Stimulated activated naive CD4-positive, alpha-beta T cell treated with Interleukin-2 at 50 U/mL for 16 hours (primary cell): ENCODE measurements around the gene FAR1.
"Not testable (repeated sequence)": the region's sequence is repeated elsewhere in the genome, so short reads cannot be mapped to it uniquely, and the experiment has no call there.

Source experiments
- DNase-seq: peaks from one replicate; lab custom pipeline; 2025; lab: John Stamatoyannopoulos, UW

The FAR1 gene

GRCh38 chr11:13705710-13706109 is 37.2 kb downstream of the FAR1 start:
- DNase-seq = no peak

GRCh38 chr11:13713982-13714381 is 45.5 kb downstream of the FAR1 start:
- no peak for DNase-seq

DNA sequence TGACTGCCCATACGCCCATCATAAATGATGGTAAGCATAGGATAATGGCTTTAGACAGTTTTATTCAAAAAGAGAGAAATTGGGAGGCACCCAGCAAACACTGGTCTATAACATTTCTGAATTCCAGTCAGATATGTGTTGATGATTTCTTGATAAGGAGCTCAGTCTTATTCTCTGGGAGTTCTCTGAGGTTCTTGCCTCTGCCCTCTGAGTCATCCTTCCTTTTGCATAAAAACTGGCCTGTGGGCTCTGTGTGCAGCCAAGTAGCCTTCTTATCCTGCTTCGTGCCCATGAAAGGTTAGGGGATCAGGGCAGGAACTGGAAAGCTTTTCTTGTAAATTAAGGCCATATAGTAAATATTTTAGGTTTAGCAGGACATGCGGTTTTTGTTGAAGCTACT is 48.9 kb downstream of the FAR1 start:
- DNase-seq = no peak

GRCh38 chr11:13718394-13718793 is 49.9 kb downstream of the FAR1 start:
- no peak for DNase-seq

GRCh38 chr11:13720940-13721339 is 52.5 kb downstream of the FAR1 start:
- DNase-seq = no peak

GRCh38 chr11:13721760-13722159 is 53.3 kb downstream of the FAR1 start:
- DNase-seq = no peak

- DNase-seq = no peak
These were observed 58.0 kb downstream of the FAR1 start for GRCh38 chr11:13726456-13726855.

- DNase-seq = no peak
These were observed 59.6 kb downstream of the FAR1 start for GRCh38 chr11:13728076-13728475.

DNA sequence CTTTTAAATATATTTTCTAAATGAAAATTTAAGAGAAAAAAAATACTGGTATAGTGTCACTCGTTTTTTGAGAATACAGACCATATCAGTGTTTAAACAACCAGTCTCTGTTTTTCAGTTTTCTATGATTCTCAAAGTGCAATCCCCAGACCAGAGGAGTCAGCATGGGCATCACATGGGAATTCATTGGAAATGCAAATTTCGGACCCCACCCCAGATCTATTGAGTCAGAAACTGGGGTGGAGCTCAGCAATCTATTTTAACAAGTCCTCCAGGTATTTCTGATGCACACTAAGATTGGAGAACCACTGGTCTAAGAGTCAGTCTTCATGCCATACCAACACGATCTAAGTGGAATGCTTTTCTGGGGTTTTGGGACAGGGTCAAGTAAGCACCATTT is 66.1 kb downstream of the FAR1 start:
- no peak for DNase-seq

- no peak for DNase-seq
These were observed 76.7 kb downstream of the FAR1 start for GRCh38 chr11:13745165-13745564.

DNA sequence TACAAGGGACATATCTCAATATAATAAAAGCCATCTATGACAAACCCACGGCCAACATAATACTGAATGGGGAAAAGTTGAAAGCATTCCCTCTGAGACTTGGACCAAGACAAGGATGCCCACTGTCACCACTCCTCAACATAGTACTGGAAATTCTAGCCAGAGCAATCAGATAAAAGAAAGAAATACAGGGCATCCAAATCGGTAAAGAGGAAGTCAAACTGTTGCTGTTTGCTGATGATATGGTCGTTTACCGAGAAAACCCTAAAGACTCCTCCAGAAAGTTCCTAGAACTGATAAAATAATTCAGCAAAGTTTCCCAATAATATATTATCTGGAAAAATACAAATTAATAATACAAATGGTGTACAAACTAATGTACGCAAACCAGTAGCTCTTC is 84.8 kb downstream of the FAR1 start:
- not testable (repeated sequence) for DNase-seq

GRCh38 chr11:13759050-13759449 is 90.6 kb downstream of the FAR1 start:
- DNase-seq = no peak

DNA sequence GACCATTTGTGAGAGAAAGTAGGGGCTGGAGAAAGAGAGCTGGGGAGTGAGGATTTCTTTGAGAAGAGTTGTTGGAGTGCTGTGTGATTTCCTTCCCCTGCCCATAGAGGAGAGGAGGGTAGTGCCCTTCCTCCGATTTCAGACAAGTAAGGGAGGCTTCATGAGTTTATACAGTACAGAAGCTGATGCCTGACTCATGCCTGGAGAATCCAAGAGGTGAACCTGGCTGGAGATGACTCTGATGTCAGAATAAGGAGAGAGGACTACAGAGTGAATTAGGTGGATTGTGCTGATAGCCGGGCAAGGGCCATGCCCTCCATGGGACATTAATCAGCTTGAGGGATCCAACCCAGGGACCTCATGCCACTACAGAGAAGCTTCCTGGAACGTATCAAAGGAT is 91.6 kb downstream of the FAR1 start:
- DNase-seq = no peak

- DNase-seq = no peak
These were observed 92.8 kb downstream of the FAR1 start for GRCh38 chr11:13761250-13761649.

- no peak for DNase-seq
These were observed 93.2 kb downstream of the FAR1 start for GRCh38 chr11:13761716-13762115.

DNA sequence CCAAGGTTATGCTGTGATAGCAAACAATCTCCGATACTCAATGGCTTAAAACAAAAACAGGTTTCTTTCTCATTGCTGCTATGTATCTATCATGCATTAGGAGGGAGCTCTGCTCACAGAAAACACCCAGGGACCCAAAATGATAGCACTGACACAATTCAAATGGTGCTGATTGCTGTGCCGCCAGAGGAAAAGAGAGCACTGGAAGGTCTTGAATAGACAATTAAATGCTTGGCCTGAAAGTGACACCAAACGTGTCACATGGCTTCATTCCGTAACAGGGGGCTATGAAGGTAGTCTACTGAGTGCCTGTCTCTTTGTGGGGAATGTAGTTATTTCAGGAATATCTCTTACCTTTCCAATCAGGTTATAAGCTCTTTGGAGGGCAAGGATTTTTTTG is 94.2 kb downstream of the FAR1 start:
- DNase-seq = no peak

DNA sequence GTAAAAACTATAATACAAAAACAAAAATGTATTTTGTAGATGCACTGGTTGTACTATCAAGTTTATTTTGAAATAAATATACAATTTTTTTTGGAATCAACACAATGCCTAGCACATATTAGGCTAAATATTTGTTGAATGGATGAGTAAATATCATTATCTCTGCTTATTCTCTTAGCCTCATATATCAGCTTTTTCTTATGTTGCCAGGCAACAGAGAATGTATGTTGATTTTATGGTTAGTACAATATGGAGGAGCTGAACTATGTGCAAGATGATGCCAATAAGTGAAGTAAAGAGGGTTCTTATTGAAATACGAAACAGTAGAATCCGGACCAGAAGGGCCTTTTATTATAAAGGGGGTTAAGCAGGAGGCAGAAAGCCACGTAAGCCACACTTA is 94.9 kb downstream of the FAR1 start:
- no peak for DNase-seq

GRCh38 chr11:13765886-13766285 is 97.4 kb downstream of the FAR1 start:
- DNase-seq = no peak

DNA sequence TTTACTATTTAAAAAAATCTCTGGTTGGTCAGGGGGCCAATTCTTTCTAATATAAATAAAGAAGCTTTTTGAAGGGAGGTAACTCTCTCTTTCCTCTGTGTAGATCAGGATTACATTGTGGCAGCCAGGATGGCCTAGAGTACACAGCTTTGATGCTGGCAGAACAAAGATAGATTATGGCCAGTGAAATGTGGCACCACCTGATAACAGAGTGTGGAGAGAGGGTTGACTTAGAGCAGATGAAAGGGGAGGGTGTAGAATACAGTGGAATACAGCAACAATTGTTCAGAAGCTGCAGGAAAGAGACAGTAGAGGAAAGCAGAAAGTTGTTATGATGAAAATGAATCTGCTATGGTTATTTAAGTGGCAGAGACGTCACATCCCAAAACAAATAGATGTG is 99.0 kb downstream of the FAR1 start:
- DNase-seq = no peak

DNA sequence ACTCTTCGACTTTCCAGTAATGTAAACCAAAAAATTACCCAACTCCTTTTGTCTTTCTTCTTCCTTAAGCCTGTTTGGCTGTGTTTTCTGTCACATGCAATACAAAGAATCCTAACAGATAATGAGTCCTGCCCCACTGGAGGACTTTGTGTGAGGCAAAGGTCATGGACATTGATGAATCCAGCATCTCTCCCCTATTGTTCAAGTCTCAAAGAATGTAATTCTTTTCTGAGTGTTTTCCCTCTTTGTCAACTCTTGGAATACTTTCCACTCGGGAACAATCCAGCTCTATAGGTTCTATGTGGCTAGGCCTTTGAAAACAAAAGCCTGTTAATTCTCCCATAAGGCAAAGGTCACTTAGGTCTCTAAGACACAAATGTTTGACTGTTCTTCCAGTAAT is 100.7 kb downstream of the FAR1 start:
- no peak for DNase-seq

GRCh38 chr11:13771151-13771550 is 102.7 kb downstream of the FAR1 start:
- no peak for DNase-seq

- DNase-seq = no peak
These were observed 104.0 kb downstream of the FAR1 start for GRCh38 chr11:13772223-13773046.

DNA sequence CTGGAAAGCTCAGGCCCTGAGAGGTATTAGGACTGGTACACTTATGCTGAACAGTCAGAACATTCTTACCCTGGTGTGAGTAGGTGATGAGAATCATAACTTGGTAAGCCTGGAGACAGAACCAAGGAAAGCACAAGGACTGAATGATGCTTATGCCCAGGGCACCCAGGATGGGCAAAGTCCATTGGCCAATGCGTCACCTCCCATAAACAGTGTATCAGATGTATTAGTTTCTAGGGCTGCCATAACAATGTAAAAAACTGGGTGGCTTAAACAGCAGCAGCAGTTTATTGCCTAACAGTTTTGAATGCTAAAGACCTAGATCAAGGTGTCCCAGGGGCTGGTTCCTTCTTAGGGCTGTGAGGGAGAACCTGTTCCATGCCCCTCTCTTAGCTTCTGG is 107.0 kb downstream of the FAR1 start:
- no peak for DNase-seq

- no peak for DNase-seq
These were observed 107.8 kb downstream of the FAR1 start for GRCh38 chr11:13776134-13776815.
